Activated naive CD8-positive, alpha-beta T cell (primary cell): Measurements from ENCODE around the gene NECTIN4.
A peak's percentile ranks its signal among the peaks of the same experiment; 100 is the strongest.

Experiments
- H3K27ac Mint-ChIP-seq: one replicate; pipeline ENCODE4 v1.8.0; 2021; ENCODE audit warnings: mixed read lengths
- H3K27me3 Mint-ChIP-seq: one replicate; pipeline ENCODE4 v1.8.0; 2021; ENCODE audit warnings: mixed read lengths
- H3K36me3 Mint-ChIP-seq: one replicate; pipeline ENCODE4 v1.8.0; 2021; ENCODE audit warnings: mixed read lengths
- H3K4me1 Mint-ChIP-seq: one replicate; pipeline ENCODE4 v1.8.0; 2021; ENCODE audit warnings: low read depth, mixed read lengths
- H3K4me3 Mint-ChIP-seq: one replicate; pipeline ENCODE4 v1.8.0; 2021; ENCODE audit warnings: mild to moderate bottlenecking, mixed read lengths
- H3K9me3 Mint-ChIP-seq: one replicate; pipeline ENCODE4 v1.8.0; 2021; ENCODE audit warnings: low read depth, mixed read lengths

Gene NECTIN4

GRCh38 chr1:161094481-161094880, 5.1 kb upstream of the NECTIN4 start:
- H3K36me3 Mint-ChIP-seq = no peaks in the 10 kb centered on the region
- H3K27ac Mint-ChIP-seq = no peak overlapping the region
- H3K27me3 Mint-ChIP-seq = no peaks in the 10 kb centered on the region
- no peak overlapping the region for H3K4me3 Mint-ChIP-seq
- no peaks in the 10 kb centered on the region for H3K9me3 Mint-ChIP-seq
- peaks cover 67% of the 10 kb centered on the region for H3K4me1 Mint-ChIP-seq

- Mint-ChIP-seq H3K27ac (peak overlapping the region; percentile 29), H3K4me1 (peaks cover 55% of the 10 kb centered on the region), H3K4me3 (peak overlapping the region; percentile 3), H3K9me3 (no peaks in the 10 kb centered on the region), H3K36me3 (no peaks in the 10 kb centered on the region), H3K27me3 (no peaks in the 10 kb centered on the region)
These were observed 3.3 kb upstream of the NECTIN4 start for GRCh38 chr1:161092621-161093028.

- peak overlapping the region; percentile 35 for H3K4me3 Mint-ChIP-seq
- H3K27ac Mint-ChIP-seq = peak overlapping the region; percentile 29
- peaks cover 48% of the 10 kb centered on the region for H3K4me1 Mint-ChIP-seq
- H3K9me3 Mint-ChIP-seq = no peaks in the 10 kb centered on the region
- H3K27me3 Mint-ChIP-seq = no peaks in the 10 kb centered on the region
- H3K36me3 Mint-ChIP-seq = no peaks in the 10 kb centered on the region
These were observed 2.6 kb upstream of the NECTIN4 start for GRCh38 chr1:161091796-161092507.

- H3K36me3 Mint-ChIP-seq = no peaks in the 10 kb centered on the region
- H3K4me1 Mint-ChIP-seq = peaks cover 41% of the 10 kb centered on the region
- no peaks in the 10 kb centered on the region for H3K9me3 Mint-ChIP-seq
- H3K4me3 Mint-ChIP-seq = no peak overlapping the region
- H3K27ac Mint-ChIP-seq = no peak overlapping the region
- H3K27me3 Mint-ChIP-seq = no peaks in the 10 kb centered on the region
These were observed 1.7 kb upstream of the NECTIN4 start for GRCh38 chr1:161091093-161091492.

GRCh38 chr1:161090617-161091016, 1.3 kb upstream of the NECTIN4 start:
- no peak overlapping the region for H3K4me3 Mint-ChIP-seq
- H3K36me3 Mint-ChIP-seq = no peaks in the 10 kb centered on the region
- H3K9me3 Mint-ChIP-seq = no peaks in the 10 kb centered on the region
- H3K4me1 Mint-ChIP-seq = peaks cover 40% of the 10 kb centered on the region
- no peaks in the 10 kb centered on the region for H3K27me3 Mint-ChIP-seq
- H3K27ac Mint-ChIP-seq = peak overlapping the region; percentile 11

- Mint-ChIP-seq H3K36me3 (no peaks in the 10 kb centered on the region), H3K27me3 (no peaks in the 10 kb centered on the region)
These were observed 580 bp upstream of the NECTIN4 start for GRCh38 chr1:161089938-161090337.

GRCh38 chr1:161088587-161089110, 709 bp downstream of the NECTIN4 start:
- Mint-ChIP-seq H3K27me3 (no peaks in the 10 kb centered on the region), H3K4me3 (no peak overlapping the region), H3K4me1 (peaks cover 33% of the 10 kb centered on the region), H3K27ac (no peak overlapping the region), H3K9me3 (no peaks in the 10 kb centered on the region), H3K36me3 (no peaks in the 10 kb centered on the region)

More at GRCh38 chr1:161089938-161090337, 580 bp upstream of the NECTIN4 start:
- Mint-ChIP-seq H3K27ac (peak overlapping the region; percentile 11), H3K9me3 (no peaks in the 10 kb centered on the region), H3K4me3 (no peak overlapping the region), H3K4me1 (peaks cover 38% of the 10 kb centered on the region)

GRCh38 chr1:161086457-161086856, 2.9 kb downstream of the NECTIN4 start:
- no peak overlapping the region for H3K27ac Mint-ChIP-seq
- no peaks in the 10 kb centered on the region for H3K27me3 Mint-ChIP-seq
- H3K9me3 Mint-ChIP-seq = no peaks in the 10 kb centered on the region

GRCh38 chr1:161085165-161085564, 4.2 kb downstream of the NECTIN4 start:
- H3K4me3 Mint-ChIP-seq = no peak overlapping the region
- no peaks in the 10 kb centered on the region for H3K9me3 Mint-ChIP-seq
- H3K36me3 Mint-ChIP-seq = no peaks in the 10 kb centered on the region
- peaks cover 1% of the 10 kb centered on the region for H3K4me1 Mint-ChIP-seq
- no peaks in the 10 kb centered on the region for H3K27me3 Mint-ChIP-seq
- H3K27ac Mint-ChIP-seq = no peak overlapping the region

More at GRCh38 chr1:161086457-161086856, 2.9 kb downstream of the NECTIN4 start:
- peaks cover 12% of the 10 kb centered on the region for H3K4me1 Mint-ChIP-seq
- no peaks in the 10 kb centered on the region for H3K36me3 Mint-ChIP-seq
- H3K4me3 Mint-ChIP-seq = no peak overlapping the region

GRCh38 chr1:161084597-161084988, 4.8 kb downstream of the NECTIN4 start:
- H3K27ac Mint-ChIP-seq = no peak overlapping the region
- no peaks in the 10 kb centered on the region for H3K36me3 Mint-ChIP-seq

GRCh38 chr1:161083748-161084596, 5.4 kb downstream of the NECTIN4 start:
- Mint-ChIP-seq H3K9me3 (no peaks in the 10 kb centered on the region), H3K27me3 (no peaks in the 10 kb centered on the region), H3K27ac (no peak overlapping the region), H3K36me3 (no peaks in the 10 kb centered on the region), H3K4me3 (no peak overlapping the region), H3K4me1 (no peaks in the 10 kb centered on the region)

More at GRCh38 chr1:161084597-161084988, 4.8 kb downstream of the NECTIN4 start:
- Mint-ChIP-seq H3K9me3 (no peaks in the 10 kb centered on the region), H3K4me1 (no peaks in the 10 kb centered on the region), H3K27me3 (no peaks in the 10 kb centered on the region), H3K4me3 (no peak overlapping the region)

GRCh38 chr1:161082996-161083747, 6.2 kb downstream of the NECTIN4 start:
- Mint-ChIP-seq H3K4me1 (no peaks in the 10 kb centered on the region), H3K27ac (no peak overlapping the region), H3K27me3 (no peaks in the 10 kb centered on the region)

GRCh38 chr1:161082483-161082882, 6.9 kb downstream of the NECTIN4 start:
- Mint-ChIP-seq H3K27ac (no peak overlapping the region), H3K9me3 (no peaks in the 10 kb centered on the region), H3K4me1 (no peaks in the 10 kb centered on the region), H3K4me3 (no peak overlapping the region), H3K36me3 (no peaks in the 10 kb centered on the region), H3K27me3 (no peaks in the 10 kb centered on the region)

More at GRCh38 chr1:161082996-161083747, 6.2 kb downstream of the NECTIN4 start:
- no peaks in the 10 kb centered on the region for H3K9me3 Mint-ChIP-seq
- no peaks in the 10 kb centered on the region for H3K36me3 Mint-ChIP-seq
- no peak overlapping the region for H3K4me3 Mint-ChIP-seq

- Mint-ChIP-seq H3K4me3 (no peak overlapping the region), H3K4me1 (no peaks in the 10 kb centered on the region), H3K36me3 (no peaks in the 10 kb centered on the region), H3K27me3 (no peaks in the 10 kb centered on the region), H3K9me3 (no peaks in the 10 kb centered on the region), H3K27ac (no peak overlapping the region)
These were observed 7.8 kb downstream of the NECTIN4 start for GRCh38 chr1:161081519-161081918.
